BJ (cell line): ENCODE measurements around the gene DUSP8. TPM values are rescaled to one million over a fixed set of nuclear protein-coding genes. Genes with fewer than 3 reads are reported as not detected.

Experiments
- CTCF ChIA-PET: fragments of 350-600 bp; formaldehyde crosslinking; extraction: SDS; loops from one replicate; lab custom pipeline; 2021; ENCODE audit warnings: antibody characterized with exemption, inconsistent platforms; lab: Yijun Ruan, JAX
- POLR2A ChIA-PET: fragments of 300-600 bp; sonication (Branson Sonifier 250); formaldehyde crosslinking; extraction: SDS; loops from one replicate; lab custom pipeline; 2021; ENCODE audit warnings: antibody characterized with exemption; lab: Charles Lee
- DNase-seq: peaks from one replicate; pipeline ENCODE4 v3.0.0-alpha.2; 2011; ENCODE audit warnings: low read depth
- H3K27me3 ChIP-seq: 2 replicates; pipeline ENCODE4 v1.6.0; 2011; ENCODE audit warnings: low read length; ENCODE audit not compliant: control insufficient read depth, insufficient read depth
- H3K36me3 ChIP-seq: 2 replicates; pipeline ENCODE4 v1.5.1; 2011; ENCODE audit warnings: low read length; ENCODE audit not compliant: control insufficient read depth, insufficient read depth
- H3K4me3 ChIP-seq: 2 replicates; pipeline ENCODE4 v1.5.1; 2011; ENCODE audit warnings: low read depth, mild to moderate bottlenecking, control low read depth, low read length
- polyA plus RNA-seq: library from polyadenylated mRNA; depleted of rRNA; stranded (reverse); fragments of >200 nt; gene quantifications from 2 replicates; pipeline ENCODE4 v1.2.3, GENCODE V29; 2011
- TF ChIP-seq, protein P1 (sequence below): IDR thresholded peaks from 2 replicates; pipeline ENCODE4 v1.5.1; 2011; ENCODE audit warnings: low read depth, mild to moderate bottlenecking, control low read depth, inconsistent platforms, low read length, moderate library complexity; ENCODE audit not compliant: insufficient read depth

Gene DUSP8
- polyA plus RNA-seq, 1 experiment: 3.4 TPM

DNA sequence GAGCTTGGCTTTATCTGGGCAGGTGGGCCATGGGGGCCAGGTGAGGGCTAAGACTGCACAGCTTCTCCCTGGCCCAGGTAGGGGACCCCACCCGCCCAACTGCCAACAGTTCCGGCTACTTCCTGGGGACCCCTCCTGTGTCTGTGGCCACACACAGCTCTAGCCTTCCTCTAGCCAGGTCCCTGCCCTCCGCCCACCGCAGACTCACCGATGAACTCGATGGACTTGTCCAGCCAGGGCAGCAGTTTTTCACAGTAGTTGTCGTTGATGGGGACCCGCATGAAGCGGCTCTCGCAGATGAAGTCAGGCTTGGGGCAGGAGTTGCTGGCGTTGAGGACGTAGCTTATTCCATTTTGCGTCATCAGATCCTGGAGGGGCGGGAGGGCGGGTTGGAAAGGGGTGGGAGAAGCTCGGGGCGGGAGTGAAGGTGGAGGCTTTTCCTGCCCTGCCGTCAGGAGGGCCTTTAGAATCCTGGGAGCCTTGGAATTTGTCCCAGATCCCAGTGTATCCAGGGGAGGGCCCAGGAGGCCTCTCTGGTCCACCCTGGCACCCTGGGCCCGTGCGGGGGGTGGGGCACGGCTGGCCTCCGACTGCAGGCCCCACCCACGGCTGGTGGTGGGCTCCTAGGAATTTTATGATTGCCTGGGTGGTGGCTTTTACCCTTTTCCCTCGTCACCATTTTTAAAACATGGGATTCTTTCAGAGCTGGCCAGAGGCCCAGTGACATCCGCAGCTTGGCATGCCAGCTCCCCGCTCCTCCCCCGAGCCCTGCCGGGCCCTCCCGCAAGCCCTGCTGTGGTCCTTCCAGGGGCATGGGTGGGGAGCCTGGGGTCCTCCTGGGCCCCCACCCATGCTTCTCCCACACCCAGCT, 13.9 kb downstream of the DUSP8 start:
- peaks cover 4% of the 10 kb centered on the region for H3K36me3 ChIP-seq
- no peak overlapping the region for H3K4me3 ChIP-seq
- CTCF ChIA-PET: interaction anchor here (0.6 to 6.5 kb wide), 5 partner anchors 11 to 136 kb away, joined by 3 to 62 read pairs (median 3); partner anchors contain the start of gene DUSP8
- TF ChIP-seq, protein P1, sequence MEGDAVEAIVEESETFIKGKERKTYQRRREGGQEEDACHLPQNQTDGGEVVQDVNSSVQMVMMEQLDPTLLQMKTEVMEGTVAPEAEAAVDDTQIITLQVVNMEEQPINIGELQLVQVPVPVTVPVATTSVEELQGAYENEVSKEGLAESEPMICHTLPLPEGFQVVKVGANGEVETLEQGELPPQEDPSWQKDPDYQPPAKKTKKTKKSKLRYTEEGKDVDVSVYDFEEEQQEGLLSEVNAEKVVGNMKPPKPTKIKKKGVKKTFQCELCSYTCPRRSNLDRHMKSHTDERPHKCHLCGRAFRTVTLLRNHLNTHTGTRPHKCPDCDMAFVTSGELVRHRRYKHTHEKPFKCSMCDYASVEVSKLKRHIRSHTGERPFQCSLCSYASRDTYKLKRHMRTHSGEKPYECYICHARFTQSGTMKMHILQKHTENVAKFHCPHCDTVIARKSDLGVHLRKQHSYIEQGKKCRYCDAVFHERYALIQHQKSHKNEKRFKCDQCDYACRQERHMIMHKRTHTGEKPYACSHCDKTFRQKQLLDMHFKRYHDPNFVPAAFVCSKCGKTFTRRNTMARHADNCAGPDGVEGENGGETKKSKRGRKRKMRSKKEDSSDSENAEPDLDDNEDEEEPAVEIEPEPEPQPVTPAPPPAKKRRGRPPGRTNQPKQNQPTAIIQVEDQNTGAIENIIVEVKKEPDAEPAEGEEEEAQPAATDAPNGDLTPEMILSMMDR: no peak
- POLR2A ChIA-PET: no interaction called here
- no peaks in the 10 kb centered on the region for H3K27me3 ChIP-seq
- peak; percentile 39 for DNase-seq

DNA sequence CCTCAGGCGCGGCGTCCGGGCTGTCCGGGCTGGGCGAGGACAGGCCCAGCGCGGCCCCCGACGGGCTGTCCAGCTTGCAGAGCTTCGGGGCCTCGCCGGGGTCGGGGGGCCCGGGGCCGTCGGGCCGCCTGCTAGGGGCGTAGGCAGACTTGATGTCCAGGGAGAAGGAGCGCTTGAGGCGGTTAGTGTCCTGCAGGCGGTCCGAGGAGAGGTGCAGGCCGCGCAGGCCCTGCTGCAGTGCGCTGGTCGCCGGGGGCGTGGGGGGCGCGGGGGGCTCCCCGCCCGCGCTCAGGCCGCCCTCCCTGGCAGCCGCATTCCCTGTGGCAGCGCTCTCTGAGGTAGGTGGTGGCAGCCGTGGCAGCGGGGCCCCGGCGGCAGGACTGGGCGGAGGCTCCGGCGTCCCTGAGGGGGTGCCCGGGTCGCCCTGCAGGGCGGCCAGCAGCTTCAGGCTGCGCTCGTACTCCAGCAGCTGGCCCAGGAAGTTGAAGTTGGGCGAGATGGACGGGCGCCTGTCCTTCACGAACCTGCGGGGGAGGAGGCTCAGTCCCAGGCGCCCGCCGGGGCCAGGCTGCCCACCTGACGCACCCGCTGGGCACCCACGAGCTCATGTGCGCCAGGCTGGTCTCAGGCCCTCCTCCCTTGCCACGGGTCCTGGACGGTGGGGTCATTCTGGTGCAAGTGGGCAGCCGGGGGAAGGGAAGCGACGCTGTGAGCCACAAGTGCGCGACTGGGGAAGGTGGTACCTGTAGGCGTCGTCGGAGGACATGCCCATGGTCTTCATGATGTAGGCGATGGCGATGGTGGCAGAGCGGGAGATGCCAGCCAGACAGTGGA, 14.8 kb downstream of the DUSP8 start:
- H3K4me3 ChIP-seq: no peak overlapping the region
- no peak for DNase-seq
- peaks cover 3% of the 10 kb centered on the region for H3K36me3 ChIP-seq
- TF ChIP-seq, protein P1: no peak
- ChIA-PET CTCF (interaction anchor here (0.6 to 6.5 kb wide), 5 partner anchors 10 to 80 kb away, joined by 3 to 62 read pairs (median 8); partner anchors contain the start of gene DUSP8), POLR2A (no interaction called here)
- no peaks in the 10 kb centered on the region for H3K27me3 ChIP-seq

DNA sequence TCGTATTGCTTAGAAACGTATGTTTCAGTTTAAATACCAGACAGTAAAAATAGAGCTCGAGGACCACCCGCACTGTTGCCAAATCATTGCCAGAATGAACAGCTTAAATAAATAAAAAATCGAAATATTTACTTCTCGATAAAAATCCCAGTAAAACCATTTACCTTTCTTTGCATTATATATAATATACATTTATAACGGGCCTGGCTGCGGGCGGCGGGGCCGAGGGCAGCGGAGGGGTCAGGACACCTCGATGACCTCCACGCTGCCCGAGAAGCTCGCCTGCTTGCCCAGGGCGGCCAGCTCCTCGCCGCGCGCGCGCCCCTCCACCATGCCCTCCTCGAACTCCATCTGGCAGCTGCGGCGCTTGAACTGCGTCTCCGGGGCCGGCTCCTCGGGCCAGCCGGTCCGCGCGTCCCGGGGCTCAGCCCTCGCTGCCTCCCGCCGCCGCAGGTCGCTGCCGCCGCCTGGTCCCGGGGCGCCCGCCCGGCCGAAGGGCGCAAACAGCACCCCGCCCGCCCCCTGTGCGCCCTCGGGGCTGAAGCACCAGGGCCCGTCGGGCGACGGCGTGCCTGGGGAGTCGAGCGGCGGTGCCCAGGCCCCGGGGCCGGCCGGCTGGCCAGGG, 15.7 kb downstream of the DUSP8 start:
- H3K36me3 ChIP-seq: peaks cover 1% of the 10 kb centered on the region; the same call in 1 of the 2 replicates
- no peak overlapping the region for H3K4me3 ChIP-seq
- CTCF ChIA-PET: interaction anchor here (1.9 to 6.5 kb wide), 2 partner anchors 10 to 19 kb away, joined by 8 to 62 read pairs; no protein-coding TSS in a partner anchor
- H3K27me3 ChIP-seq: no peaks in the 10 kb centered on the region
- no peak for DNase-seq
- POLR2A ChIA-PET: no interaction called here
- TF ChIP-seq, protein P1: no peak

DNA sequence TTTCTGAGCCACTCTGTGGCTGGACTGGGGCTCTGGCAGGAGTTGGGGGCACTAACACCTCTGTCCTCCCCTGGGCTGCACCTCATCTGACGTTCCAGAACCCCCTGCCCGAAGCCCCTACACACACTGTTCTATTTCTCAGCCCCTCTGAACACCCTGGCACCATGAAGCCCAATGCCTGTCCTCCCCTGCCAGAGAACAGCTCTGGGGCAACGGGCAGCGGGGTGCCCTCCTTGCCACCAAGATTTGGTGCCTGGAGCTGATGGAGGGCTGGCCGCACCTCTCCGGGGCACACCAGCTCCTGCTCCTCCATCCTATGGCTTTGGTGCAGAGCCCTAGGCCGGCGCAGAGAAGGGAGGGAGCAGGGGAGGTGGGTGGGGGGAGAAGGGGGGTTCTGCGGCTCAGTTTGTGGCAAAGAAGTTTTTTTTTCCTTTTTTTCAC, 16.3 kb downstream of the DUSP8 start:
- peaks cover 1% of the 10 kb centered on the region; the same call in 1 of the 2 replicates for H3K36me3 ChIP-seq
- CTCF ChIA-PET: interaction anchor here (1.0 to 6.5 kb wide), 3 partner anchors 10 to 39 kb away, joined by 3 to 62 read pairs (median 8); no protein-coding TSS in a partner anchor
- TF ChIP-seq, protein P1: no peak
- H3K27me3 ChIP-seq: no peaks in the 10 kb centered on the region
- POLR2A ChIA-PET: no interaction called here
- DNase-seq: no peak
- no peak overlapping the region for H3K4me3 ChIP-seq
